ENCODE measurements around the gene MYO9B. TPM values are rescaled to one million over a fixed set of nuclear protein-coding genes. Genes with fewer than 3 reads are reported as not detected.

The MYO9B gene
- total and polyA plus RNA-seq, 2 of the 13 experiments (the other 11 are each of a cell fraction or from before 2014, with no cell fraction given) = 18.0 to 18.3 TPM

DNA sequence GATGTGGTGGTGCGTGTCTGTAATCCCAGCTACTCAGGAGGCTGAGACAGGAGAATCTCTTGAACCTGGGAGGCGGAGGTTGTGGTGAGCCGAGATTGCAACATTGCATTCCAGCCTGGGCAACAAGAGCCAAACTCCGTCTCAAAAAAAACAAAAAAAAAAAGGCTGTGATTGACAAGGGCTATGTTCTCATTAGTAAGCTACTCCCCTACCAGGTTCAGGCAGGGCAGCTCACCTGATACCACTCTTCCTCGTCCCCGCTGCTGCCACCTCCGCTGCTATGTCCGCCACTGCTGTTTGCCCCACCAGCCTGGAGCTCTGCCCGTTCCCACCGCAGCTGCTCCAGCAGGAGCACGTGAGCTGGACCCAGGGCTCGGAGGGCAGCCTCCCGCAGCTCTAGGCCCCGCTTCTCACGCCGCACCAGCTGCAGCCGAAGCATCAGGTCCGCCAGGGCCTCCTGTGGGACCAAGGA lies 179.6 kb downstream of the MYO9B start (continued):
- TF ChIP-seq, protein P1, sequence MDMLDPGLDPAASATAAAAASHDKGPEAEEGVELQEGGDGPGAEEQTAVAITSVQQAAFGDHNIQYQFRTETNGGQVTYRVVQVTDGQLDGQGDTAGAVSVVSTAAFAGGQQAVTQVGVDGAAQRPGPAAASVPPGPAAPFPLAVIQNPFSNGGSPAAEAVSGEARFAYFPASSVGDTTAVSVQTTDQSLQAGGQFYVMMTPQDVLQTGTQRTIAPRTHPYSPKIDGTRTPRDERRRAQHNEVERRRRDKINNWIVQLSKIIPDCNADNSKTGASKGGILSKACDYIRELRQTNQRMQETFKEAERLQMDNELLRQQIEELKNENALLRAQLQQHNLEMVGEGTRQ (IDR thresholded peaks at IDR 0.05; ENCODE audit: low read depth, low read length) = no peak
- TF ChIP-seq, protein P1 (CRISPR knock-in tag; IDR thresholded peaks at IDR 0.05; ENCODE audit: borderline replicate concordance) = peak; percentile 73; the same call in 1 of the 2 replicates
- TF ChIP-seq ZFP90 (CRISPR knock-in tag; IDR thresholded peaks at IDR 0.05; ENCODE audit: borderline replicate concordance) (no peak), SOX13 (IDR thresholded peaks at IDR 0.05) (no peak), SOX13 (CRISPR knock-in tag; conservative IDR thresholded peaks at IDR 0.05 in 1 of 2, IDR thresholded peaks at IDR 0.05 in 1 of 2) (peak in 1 of 2 experiments; percentile 28; a peak in 2 of 4 replicates), HNF4A (CRISPR knock-in tag; IDR thresholded peaks at IDR 0.05) (peak; percentile 30; the same call in 1 of the 2 replicates), ZNF460 (CRISPR knock-in tag; IDR thresholded peaks at IDR 0.05; ENCODE audit: borderline replicate concordance) (peak; percentile 80; the same call in 1 of the 2 replicates), ZNF746 (CRISPR knock-in tag; IDR thresholded peaks at IDR 0.05) (no peak), KLF13 (CRISPR knock-in tag; IDR thresholded peaks at IDR 0.05) (no peak), ZNF552 (CRISPR knock-in tag; IDR thresholded peaks at IDR 0.05; ENCODE audit: borderline replicate concordance) (no peak), IRX3 (CRISPR knock-in tag; IDR thresholded peaks at IDR 0.05; ENCODE audit: borderline replicate concordance, low read depth) (no peak)
- TF ChIP-seq, protein P2, sequence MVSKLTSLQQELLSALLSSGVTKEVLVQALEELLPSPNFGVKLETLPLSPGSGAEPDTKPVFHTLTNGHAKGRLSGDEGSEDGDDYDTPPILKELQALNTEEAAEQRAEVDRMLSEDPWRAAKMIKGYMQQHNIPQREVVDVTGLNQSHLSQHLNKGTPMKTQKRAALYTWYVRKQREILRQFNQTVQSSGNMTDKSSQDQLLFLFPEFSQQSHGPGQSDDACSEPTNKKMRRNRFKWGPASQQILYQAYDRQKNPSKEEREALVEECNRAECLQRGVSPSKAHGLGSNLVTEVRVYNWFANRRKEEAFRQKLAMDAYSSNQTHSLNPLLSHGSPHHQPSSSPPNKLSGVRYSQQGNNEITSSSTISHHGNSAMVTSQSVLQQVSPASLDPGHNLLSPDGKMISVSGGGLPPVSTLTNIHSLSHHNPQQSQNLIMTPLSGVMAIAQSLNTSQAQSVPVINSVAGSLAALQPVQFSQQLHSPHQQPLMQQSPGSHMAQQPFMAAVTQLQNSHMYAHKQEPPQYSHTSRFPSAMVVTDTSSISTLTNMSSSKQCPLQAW (CRISPR knock-in tag; IDR thresholded peaks at IDR 0.05) = no peak
- TF ChIP-seq, protein P3, sequence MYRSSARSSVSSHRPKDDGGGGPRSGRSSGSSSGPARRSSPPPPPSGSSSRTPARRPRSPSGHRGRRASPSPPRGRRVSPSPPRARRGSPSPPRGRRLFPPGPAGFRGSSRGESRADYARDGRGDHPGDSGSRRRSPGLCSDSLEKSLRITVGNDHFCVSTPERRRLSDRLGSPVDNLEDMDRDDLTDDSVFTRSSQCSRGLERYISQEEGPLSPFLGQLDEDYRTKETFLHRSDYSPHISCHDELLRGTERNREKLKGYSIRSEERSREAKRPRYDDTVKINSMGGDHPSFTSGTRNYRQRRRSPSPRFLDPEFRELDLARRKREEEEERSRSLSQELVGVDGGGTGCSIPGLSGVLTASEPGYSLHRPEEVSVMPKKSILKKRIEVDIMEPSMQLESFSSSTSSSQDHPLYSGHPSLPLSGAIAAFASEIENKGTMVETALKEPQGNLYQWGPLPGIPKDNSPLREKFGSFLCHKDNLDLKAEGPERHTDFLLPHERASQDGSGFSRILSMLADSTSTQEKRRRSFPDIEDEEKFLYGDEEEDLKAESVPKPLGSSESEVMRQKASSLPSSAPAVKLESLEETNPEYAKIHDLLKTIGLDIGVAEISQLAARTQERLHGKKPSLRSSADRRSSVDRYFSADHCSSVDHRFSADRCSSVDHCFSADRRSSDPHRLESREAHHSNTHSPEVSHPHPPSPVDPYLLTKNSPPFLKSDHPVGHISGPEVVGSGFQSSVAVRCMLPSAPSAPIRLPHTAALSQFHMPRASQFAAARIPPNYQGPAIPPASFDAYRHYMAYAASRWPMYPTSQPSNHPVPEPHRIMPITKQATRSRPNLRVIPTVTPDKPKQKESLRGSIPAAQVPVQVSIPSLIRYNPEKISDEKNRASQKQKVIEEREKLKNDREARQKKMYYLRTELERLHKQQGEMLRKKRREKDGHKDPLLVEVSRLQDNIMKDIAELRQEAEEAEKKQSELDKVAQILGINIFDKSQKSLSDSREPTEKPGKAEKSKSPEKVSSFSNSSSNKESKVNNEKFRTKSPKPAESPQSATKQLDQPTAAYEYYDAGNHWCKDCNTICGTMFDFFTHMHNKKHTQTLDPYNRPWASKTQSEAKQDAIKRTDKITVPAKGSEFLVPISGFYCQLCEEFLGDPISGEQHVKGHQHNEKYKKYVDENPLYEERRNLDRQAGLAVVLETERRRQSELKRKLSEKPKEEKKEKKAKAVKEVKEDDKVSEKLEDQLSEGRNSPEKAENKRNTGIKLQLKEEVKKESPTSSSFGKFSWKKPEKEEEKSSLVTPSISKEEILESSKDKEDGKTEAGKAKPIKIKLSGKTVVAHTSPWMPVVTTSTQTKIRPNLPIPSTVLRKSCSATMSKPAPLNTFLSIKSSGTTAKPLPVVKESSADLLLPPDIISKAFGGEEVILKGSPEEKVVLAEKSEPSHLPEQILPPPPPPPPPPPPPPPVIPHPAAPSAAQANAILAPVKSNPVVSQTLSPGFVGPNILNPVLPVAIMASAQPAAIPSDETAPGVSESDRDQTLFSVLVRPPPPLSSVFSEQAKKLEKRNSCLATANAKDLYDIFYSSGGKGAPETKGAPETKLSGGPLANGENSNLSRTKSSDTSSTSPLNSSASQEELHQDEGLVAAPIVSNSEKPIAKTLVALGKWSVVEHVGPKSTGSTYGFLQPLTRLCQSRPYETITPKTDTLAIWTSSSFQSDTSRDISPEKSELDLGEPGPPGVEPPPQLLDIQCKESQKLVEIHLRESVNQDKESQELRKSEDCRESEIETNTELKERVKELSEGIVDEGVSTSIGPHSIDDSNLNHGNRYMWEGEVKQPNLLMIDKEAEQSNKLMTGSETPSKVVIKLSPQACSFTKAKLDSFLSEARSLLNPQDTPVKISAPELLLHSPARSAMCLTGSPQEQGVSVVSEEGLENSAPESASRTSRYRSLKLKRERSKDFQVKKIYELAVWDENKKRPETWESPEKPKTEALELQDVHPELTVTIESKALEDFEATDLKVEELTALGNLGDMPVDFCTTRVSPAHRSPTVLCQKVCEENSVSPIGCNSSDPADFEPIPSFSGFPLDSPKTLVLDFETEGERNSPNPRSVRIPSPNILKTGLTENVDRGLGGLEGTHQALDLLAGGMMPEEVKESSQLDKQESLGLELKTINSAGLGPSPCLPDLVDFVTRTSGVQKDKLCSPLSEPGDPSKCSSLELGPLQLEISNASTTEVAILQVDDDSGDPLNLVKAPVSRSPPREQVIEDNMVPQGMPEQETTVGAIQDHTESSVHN (CRISPR knock-in tag; IDR thresholded peaks at IDR 0.05) = no peak
- TF ChIP-seq, protein P4, sequence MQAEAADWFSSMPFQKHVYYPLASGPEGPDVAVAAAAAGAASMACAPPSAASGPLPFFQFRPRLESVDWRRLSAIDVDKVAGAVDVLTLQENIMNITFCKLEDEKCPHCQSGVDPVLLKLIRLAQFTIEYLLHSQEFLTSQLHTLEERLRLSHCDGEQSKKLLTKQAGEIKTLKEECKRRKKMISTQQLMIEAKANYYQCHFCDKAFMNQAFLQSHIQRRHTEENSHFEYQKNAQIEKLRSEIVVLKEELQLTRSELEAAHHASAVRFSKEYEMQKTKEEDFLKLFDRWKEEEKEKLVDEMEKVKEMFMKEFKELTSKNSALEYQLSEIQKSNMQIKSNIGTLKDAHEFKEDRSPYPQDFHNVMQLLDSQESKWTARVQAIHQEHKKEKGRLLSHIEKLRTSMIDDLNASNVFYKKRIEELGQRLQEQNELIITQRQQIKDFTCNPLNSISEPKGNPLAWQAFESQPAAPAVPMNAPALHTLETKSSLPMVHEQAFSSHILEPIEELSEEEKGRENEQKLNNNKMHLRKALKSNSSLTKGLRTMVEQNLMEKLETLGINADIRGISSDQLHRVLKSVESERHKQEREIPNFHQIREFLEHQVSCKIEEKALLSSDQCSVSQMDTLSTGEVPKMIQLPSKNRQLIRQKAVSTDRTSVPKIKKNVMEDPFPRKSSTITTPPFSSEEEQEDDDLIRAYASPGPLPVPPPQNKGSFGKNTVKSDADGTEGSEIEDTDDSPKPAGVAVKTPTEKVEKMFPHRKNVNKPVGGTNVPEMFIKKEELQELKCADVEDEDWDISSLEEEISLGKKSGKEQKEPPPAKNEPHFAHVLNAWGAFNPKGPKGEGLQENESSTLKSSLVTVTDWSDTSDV (CRISPR knock-in tag; IDR thresholded peaks at IDR 0.05) = no peak
